22Rv1 (cell line): Measurements from ENCODE around the gene VASH1.

ENCODE experiments used
- H3K27ac ChIP-seq: fragments of 450-650 bp; 2 replicates; pipeline ENCODE4 v1.5.1; 2017
- CTCF ChIP-seq: fragments of 450-650 bp; IDR thresholded peaks from 2 replicates; pipeline ENCODE4 v1.5.1; 2017; ENCODE audit warnings: mild to moderate bottlenecking
- ZFX ChIP-seq: fragments of 450-650 bp; IDR thresholded peaks from 2 replicates; pipeline ENCODE4 v1.6.1; 2017; ENCODE audit warnings: antibody characterized with exemption, borderline replicate concordance

VASH1 gene

GRCh38 chr14:76829013-76829365 is 67.7 kb downstream of the VASH1 start:
- TF ChIP-seq CTCF (no peak), ZFX (no peak)

GRCh38 chr14:76829650-76830421 is 68.6 kb downstream of the VASH1 start:
- no peak for TF ChIP-seq ZFX
- TF ChIP-seq CTCF: no peak
- H3K27ac ChIP-seq: no peak overlapping the region

More at GRCh38 chr14:76829013-76829365, 67.7 kb downstream of the VASH1 start:
- no peak overlapping the region for H3K27ac ChIP-seq

GRCh38 chr14:76830556-76830955 is 69.3 kb downstream of the VASH1 start:
- TF ChIP-seq ZFX (no peak), CTCF (no peak)
- H3K27ac ChIP-seq: no peak overlapping the region

- no peak overlapping the region for H3K27ac ChIP-seq
- TF ChIP-seq ZFX (no peak), CTCF (no peak)
Measured at GRCh38 chr14:76832503-76832988, 71.3 kb downstream of the VASH1 start.
